Activated naive CD8-positive, alpha-beta T cell treated with anti-CD3 and anti-CD28 coated beads, Interleukin-2, amount 50 U/mL, for 16 hours (primary cell): ENCODE results near the gene SLC43A1.

Experiments
- DNase-seq: peaks from one replicate; pipeline ENCODE4 v3.0.0-alpha.2; 2020; ENCODE audit warnings: low read depth, low spot score

SLC43A1 gene

DNA sequence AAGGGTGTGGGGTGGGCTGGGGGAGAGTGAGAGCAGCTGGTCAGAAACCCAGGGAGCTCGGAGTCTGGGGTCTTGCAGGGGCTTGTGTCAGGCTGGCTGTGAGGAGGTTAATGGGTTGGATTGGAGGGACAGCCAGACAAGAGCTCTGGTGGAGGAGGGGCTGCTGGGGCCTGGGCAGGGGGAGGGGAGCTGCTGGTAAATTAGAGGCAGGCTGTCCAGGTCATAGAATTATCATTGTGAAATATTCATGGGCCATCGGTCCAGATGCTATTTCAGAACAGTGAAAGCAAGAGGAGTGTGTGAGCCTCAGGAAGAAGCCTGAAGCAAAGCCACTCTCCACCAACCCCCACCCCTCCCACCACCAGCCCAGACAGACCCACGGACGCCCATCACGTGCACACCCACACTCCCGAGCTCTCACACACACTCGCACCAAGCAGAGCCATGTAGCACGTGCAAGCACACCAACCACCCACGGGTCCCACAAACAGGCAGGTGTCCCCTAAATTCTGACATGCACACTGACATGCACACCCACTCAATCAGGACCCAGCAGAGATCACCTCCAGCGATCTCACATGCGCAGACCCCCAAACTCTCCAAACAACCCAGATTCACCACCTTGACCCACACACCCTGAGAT, 36.4 kb downstream of the SLC43A1 start:
- DNase-seq = no peak

DNA sequence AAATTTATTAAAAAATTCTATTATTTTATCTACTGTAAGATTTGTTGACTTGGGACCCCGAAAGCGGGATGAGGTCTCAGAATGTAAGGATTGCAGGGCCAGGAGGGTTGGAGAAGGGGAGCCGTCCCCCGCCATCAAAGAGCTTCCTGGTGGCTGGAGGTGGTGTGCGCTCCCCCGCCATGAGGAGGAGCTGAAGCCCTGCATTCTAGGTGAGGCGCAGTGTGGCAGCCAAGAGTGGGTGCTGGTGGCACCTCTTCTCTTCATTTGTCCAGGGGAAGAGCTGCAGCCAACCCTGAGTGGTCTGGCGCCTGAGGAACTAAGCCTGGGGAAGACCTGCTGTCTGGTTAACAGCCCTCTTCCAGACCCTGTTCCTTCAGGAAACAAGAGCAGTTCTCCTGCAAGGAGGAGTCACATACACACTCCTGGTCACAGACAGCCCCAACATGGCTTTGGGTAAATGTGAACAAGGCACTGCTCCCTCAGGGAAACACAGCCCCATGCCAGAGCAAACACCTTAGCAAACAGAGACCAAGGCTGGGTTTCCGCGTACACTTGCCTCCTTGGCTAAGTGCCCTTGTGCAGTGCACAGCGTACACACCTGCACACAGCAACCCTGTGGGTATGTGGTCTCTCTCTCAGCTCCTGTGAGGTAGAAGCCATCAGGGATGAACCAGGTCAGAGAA, 37.9 kb downstream of the SLC43A1 start:
- DNase-seq = no peak

DNA sequence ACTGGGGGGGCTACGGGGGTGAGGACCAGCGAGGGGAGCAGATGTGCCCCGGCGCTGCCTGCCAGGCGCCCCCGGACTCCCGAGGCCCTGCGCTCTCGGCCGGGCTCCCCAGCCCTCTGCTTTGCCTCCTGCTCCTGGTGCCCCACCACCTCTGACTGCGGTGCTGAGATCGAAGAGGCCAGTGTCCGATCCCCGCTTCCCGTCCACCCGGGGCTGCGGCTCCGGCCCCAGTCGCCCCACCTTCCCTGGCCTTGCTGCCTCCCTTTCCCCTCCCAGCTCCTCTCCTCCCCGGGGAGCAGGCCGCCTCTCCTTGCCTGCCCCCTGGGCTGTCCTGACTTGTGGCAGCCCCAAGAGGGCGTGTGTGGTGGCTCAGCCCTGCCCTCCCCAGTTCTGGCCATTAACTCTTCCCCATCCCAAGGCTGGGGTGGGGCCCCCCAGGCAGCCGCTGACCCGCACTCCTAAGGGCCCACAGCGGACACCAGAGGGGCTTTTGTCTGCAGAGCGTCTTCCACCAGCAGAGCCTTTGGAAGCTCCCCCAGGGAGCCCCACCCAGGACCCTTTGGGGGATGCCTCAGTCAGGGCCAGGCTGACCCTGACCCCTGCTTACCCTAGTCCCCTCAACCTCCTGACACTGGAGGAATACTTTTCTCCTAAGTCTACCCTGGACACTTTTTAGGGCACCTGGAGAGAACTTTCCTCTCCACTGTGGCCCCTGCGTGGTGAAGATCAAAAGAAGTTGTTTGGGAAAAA, 38.6 kb downstream of the SLC43A1 start:
- DNase-seq = no peak

DNA sequence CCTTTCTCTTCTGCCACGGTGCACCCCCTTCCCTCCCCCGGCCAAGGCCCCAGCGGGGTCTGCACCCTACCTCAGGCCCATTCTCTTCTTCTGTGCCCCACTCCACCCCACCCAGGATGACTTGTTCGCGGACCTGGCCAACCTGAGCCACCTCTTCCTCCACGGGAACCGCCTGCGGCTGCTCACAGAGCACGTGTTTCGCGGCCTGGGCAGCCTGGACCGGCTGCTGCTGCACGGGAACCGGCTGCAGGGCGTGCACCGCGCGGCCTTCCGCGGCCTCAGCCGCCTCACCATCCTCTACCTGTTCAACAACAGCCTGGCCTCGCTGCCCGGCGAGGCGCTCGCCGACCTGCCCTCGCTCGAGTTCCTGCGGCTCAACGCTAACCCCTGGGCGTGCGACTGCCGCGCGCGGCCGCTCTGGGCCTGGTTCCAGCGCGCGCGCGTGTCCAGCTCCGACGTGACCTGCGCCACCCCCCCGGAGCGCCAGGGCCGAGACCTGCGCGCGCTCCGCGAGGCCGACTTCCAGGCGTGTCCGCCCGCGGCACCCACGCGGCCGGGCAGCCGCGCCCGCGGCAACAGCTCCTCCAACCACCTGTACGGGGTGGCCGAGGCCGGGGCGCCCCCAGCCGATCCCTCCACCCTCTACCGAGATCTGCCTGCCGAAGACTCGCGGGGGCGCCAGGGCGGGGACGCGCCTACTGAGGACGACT, 39.3 kb downstream of the SLC43A1 start:
- no peak for DNase-seq

DNA sequence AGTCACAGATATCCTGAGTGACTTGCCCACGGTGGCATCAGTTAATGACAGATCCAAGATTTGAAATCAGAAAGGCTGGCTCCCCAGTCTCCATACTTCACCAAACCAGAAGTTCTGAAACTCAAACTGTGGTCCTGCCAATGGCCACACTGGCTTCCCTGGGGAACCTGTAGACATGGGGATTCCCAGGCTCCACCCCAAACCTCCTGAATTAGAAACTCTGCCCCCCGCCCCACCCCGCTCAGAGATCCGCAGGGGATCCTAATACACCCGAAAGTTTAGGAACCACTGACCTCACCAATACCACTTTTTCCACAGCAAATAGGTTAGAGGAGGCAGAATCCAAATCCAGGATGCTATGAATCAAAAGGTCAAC, 39.8 kb downstream of the SLC43A1 start:
- no peak for DNase-seq

DNA sequence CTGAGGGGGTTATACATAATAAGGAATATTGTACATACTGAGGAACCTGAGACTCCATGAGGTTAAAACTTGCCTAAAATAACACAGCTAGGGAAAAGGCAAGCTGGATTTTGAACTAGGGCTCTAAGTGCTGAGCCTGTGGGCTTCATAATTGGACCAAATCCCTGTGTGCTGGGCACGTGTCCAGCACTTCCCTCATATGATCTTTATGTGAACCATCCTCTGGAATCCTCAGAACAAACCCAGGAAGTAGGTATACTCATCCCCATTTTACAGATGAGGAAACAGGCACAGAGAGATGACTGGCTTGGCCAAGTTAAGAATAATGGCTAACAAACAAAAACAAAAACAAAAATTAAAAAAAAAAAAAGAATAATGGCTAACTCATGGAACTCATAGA, 40.3 kb downstream of the SLC43A1 start:
- DNase-seq = no peak

DNA sequence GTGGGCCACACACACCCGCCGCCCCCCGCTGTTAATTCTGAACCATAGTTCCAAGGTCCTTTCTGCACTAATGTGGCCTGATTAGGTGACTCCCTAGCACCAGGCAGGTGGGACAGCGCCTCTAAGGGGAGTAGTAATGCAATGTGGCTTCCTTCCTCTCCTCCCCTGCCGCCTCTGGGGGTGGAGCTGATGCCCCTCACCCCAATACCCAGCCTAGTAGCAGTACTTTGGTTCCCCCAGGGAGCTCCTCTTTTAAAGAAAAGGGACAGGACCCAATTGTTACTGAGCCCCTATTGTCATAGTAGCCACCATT, 40.7 kb downstream of the SLC43A1 start:
- no peak for DNase-seq

DNA sequence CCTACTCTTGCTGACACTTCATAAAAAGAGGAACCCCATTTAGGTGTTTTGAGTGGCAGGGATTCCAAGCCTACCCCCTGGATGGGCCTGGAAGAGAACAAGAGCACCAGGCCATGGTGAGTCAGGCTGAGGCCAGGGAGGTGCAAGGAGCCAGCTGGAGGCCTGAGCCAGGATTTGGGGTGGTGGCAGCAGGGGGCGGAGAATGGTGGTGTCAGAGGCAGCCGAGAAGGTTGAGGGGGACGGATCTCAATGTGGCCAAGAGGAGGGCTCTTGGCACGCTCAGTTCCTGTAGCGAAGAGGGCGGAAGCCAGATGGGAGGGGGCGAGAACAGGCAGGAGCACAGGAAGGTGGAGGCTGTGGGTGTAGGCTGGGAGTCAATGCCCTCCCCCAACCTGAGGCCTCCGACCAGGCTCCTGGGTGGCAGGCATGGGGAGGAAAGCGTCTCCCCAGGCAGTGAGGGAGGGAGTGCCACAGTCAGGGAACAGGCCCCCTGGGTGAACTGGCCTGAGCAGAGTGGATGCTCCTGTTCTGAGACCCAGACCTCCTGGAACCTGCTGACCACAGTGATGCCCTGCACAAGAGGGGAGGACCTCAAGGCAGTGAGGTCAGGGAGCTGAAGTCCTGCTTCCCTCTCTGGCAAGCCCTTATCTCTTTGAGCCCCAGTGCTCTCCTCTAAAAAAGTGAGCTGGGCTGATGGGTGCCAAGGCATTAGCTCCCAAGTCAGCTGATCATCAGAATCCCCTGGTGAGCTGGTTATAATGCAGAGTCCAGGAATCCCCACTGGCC, 41.3 kb downstream of the SLC43A1 start:
- no peak for DNase-seq

DNA sequence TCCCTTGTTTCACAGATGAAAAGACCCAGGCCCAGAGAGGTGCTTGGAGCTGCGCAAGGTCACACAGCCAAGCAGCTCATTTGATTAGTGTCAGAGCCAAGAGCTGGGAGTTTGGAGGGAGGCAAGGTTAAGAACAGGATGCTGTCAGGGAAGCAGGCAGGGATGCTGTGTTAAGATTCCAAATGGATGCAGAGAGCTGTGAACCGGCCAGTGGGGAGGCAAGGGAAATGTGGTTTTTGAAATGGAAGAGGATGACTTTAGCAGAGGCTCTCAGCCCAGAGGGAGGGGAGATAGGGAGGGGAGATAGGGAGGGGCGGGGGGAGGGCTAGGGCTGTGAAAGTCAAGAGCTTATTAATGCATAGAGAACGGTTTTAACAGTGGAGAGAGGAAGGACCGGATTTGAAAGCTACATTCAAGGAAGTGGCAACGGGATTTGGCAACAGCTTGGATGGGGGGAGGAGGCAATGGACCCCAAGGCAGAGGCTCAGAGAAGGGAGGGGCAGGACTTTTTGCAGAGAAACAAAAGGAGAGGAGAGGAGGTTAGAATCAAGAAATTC, 42.1 kb downstream of the SLC43A1 start:
- no peak for DNase-seq

DNA sequence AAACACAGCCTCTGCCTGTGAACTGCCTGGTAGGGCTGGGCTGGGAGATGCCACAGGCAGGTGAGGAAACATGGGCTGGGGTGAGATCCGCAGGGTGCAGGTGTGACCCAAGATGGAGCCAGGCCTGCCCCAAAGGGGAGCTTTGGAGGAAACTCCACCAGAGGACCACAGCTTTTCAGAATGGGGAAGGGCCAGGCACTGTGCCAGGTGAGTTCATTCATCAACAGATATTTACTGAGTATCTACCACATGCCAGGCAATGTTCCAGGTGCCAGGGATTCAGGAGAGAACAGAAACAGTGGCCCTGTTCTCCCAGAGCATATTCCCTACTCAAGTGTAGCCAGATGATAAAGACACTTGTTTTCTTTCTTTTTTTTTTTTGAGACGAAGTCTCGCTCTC, 44.0 kb downstream of the SLC43A1 start:
- DNase-seq = no peak

DNA sequence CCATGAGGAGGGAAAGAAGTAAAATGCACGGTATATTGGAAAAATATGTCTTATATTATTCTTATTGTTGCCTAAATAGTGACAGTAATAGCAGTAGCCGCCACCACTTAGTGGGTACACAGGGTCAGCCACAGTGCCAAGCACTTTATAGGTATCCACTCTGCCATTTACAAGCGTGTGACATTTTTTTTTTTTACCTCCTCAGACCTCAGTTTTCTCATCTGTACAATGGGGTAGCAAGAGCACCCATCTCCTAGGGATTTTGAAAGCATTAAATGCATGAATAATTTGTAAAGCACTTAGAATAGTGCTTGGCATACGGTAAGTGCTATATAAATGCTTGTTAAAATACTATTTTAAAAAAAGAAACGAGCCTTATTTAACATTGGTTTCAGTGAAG, 46.2 kb downstream of the SLC43A1 start:
- DNase-seq = no peak

DNA sequence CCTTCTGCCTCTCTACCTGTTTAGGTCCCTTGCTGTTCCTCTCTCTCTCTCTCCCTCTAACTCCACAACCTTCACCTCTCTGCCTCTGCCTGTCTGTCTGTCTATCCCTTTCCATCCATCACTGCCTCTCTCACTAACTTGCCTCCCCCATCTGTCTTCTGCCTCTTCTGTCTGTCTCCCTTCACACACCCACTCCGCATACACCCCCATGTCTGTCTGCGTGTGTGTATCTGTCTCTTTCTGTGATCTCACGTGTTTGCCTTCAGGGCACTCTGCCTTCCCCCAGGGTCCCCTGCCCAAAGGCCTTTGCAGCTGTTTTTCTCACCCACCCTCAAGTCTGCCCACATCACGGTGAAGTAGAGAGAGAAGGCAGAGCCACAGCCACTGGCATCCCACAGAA, 47.2 kb downstream of the SLC43A1 start:
- no peak for DNase-seq

DNA sequence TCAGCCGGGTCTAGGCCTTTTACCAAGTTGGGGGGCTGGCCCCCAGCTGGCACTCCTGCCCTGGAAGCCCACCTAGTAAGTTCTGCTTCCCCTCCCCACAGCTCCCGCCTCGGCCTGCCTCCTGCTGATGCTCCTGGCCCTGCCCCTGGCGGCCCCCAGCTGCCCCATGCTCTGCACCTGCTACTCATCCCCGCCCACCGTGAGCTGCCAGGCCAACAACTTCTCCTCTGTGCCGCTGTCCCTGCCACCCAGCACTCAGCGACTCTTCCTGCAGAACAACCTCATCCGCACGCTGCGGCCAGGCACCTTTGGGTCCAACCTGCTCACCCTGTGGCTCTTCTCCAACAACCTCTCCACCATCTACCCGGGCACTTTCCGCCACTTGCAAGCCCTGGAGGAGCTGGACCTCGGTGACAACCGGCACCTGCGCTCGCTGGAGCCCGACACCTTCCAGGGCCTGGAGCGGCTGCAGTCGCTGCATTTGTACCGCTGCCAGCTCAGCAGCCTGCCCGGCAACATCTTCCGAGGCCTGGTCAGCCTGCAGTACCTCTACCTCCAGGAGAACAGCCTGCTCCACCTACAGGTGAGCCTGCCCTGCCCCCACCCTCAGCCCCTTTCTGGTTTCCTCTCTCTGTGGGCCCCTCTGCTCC, 47.9 kb downstream of the SLC43A1 start:
- DNase-seq = no peak

DNA sequence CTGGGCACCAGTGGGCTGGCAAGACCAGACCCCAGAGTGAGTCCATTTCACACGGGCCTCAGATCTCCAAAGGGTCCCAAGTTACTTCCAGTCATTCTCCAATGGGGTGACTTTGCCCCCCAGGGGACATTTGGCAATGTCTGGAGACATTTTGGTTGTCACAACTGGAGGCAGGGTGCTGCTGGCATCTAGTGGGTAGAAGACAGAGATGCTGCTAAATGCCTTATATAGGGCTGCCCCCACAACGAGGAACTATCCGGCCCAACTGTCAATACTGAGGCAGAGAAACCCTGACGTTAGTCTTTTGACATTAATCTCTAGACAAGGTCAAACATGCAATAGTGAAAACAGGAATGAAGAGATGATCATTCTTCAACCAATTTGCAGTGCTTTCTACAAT, 48.8 kb downstream of the SLC43A1 start:
- no peak for DNase-seq

DNA sequence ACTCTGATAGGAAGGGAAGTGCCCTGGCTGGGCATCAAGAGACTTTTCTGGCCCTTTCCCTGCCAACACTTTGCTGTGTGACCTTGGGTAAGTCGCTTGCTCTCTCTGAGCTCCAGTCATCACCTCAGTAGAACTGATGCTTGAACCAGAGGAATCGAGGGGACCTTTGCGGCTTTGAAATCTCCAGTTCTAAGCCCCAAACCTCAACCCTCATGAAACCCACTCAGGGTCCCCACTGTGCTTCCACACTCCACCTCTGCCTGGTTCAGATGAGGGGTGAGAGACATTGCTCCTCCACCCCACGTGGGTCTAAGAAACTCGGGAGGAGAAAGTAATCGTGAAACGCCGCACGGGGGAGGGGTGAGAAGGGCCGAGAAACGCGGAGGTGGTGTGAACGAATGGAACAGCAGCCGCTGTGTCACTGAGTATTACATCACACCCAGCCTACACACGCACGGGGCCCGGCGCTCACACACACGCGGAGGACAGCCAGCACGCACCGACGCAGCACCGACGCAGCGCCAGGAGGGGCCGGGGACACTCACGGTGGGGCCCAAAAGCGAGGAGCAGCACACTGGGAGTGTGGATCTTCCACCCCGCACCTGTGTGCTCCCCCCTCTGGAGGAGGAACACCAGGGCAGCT, 50.8 kb downstream of the SLC43A1 start:
- no peak for DNase-seq

DNA sequence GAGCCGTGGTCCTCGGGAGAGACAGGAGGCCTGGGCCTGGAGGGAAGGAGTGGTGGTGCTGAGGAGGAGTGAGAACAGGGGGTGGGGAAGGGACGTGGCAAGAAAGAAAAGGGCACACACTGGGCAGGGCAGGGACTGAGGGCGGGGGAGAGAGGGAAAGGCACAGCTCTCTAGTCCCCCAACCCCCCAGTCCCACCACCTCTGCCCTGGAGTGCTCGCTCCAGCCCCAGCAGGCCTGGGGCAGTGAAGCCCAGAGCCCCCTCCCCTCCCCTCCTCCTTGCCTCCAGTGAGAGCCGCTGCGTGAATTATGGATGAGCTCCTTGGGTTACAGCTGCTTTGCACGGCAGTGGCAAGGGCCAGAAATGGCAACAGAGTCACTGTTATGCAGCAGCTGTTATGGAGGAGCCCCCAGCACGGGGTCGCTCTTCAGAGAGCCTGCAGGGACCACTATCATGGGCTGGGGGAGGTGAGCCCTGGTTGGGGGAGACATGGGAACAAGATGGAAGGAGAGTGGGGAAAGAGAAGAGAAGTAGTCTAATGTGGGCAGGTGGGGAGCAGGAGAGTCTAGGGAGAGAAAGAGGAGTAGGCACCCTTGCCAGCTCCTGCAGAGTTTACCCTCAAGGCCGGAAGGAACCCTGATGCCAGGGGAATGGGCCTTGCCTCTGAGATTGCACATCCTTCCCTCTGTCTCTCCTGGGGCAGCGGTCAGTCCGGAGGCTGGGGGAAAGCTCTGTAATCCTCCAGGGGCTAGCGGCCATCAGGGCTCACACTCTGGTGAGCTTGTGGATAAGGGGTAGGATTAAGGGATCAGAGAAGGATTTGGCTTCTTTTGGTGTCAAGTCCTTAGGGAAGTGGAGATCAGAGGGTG, 51.6 kb downstream of the SLC43A1 start:
- no peak for DNase-seq

DNA sequence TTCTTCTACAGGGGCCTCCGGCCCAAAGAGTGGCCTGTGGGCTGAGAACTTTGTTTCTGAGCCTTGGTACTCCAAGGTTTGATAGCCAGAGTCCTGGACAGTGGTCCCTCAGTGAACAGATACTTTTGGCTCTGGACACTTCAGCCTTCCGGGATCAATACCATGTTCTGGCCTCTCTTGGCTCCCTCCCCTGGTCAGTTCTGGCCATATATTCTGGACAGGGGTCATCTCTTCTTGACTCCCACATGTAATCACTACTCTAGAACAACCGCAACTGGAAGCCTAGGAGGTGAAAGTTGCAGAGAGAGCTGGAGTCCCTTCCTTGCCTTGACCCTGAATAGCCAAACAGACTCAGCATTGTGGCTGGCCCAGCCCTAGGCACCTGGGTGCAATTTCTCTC, 52.9 kb downstream of the SLC43A1 start:
- DNase-seq = no peak

DNA sequence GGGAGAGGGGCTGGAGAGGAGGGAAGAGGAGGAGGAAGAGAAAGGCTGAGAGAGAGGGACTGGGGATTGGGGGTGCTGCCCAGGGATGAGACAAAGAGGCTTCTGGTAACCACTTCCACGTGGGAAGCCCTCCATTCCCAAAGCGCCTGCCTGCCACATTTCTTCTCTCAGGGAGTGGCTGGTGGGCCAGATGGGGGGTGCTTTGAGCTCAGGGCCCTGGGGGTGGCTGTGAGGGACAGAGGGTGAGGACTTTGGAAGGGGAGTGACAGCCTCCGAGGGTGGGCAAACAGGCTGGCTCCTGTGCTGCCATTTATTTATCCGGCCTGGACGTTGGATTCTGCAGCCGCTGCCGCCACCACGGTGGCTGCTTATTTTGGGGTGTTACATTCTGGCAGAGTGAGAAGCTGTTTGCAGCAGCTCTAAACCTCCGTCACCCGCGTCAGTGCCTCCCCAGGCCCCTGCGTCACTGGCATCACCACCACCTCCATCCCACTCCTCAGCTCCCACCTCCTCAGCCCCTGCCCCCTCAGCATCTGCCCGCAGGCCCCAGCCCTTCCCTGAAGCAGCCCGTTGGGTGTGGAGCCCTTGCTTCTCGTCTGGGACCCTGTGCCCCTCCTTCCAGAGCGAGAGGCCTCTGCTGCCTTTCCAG, 53.5 kb downstream of the SLC43A1 start:
- no peak for DNase-seq
